ENCODE results near the gene CLDN6. TPM values are rescaled to one million over a fixed set of nuclear protein-coding genes. Genes with fewer than 3 reads are reported as not detected.

Gene CLDN6
- total RNA-seq (2014; rRNA removed; shearing (Covaris generic)): not detected in 2 replicates
- polyA plus RNA-seq (2016; fragmentation: Nextera tagmentation; extraction: Ambion mirVana): 0.32 and 0.33 TPM in 2 replicates

- H3K4me2 ChIP-seq (ENCODE audit: unreplicated experiment): no peak within 1 kb of the TSS
These were observed at the start of gene CLDN6 for GRCh38 chr16:3017794-3018506. Gene CLDN6, minus strand, starts transcription at chr16:3018183. Its CDS starts 2,162 bp downstream, at chr16:3016021.

DNA sequence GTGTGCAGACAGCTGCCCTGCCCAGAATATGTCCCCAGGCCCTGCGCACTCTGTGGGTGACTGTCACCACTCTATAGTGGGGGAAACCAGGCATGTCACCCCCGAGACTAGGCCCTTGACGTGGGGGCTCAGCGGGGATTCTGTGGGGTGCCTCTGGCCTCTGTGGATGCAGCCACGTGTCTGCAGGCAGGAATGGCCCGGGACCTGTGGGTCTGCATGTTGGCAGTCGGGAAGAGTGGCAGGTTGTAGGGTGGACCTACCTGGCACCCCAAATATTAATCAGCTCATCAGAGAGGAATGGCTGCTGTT, 48.4 kb upstream of the CLDN6 start:
- H3K27me3 ChIP-seq (replicated peaks; ENCODE audit: insufficient read depth): 0 out of 2 replicates have a peak, but pooled peaks cover 5% of the 10 kb centered on the region
- peaks cover 5% of the 10 kb centered on the region for H3K4me1 ChIP-seq (ENCODE audit: insufficient read depth)
- no peaks in the 10 kb centered on the region for H3K36me3 ChIP-seq (ENCODE audit: low read depth)
- no peak overlapping the region for H2AFZ ChIP-seq
- H3K4me2 ChIP-seq (ENCODE audit: unreplicated experiment): no peak overlapping the region
- in situ Hi-C loops (cut with MboI): no loop called here
- no peak for DNase-seq
- TF ChIP-seq EZH2phosphoT487 (IDR thresholded peaks at IDR 0.05; ENCODE audit: insufficient read depth, low read depth) (no peak), EZH2 (IDR thresholded peaks at IDR 0.05; ENCODE audit: insufficient read depth, poor library complexity, severe bottlenecking) (no peak)
- no peak overlapping the region for H3K27ac ChIP-seq
- 79 to 86% methylated on average over 7 of the region's 7 CpGs for WGBS, 2 experiments (ENCODE audit: low coverage in 1 of 2, low lambda C conversion rate in 2 of 2, missing lambda C conversion rate in 2 of 2)
- H3K4me3 ChIP-seq: no peak overlapping the region
- no peak overlapping the region for H3K9ac ChIP-seq
- no peaks in the 10 kb centered on the region for H3F3A ChIP-seq (ENCODE audit: insufficient read depth)
- no peaks in the 10 kb centered on the region for H3K79me2 ChIP-seq (ENCODE audit: insufficient read depth)
- no peaks in the 10 kb centered on the region for H3K9me2 ChIP-seq (ENCODE audit: insufficient read depth)
- H3K9me3 ChIP-seq (ENCODE audit: low read depth): no peaks in the 10 kb centered on the region
- no peaks in the 10 kb centered on the region for H4K20me1 ChIP-seq (ENCODE audit: insufficient read depth)

More at GRCh38 chr16:3017794-3018506, at the start of gene CLDN6:
- DNase-seq: no peak
- Histone ChIP-seq H3K27me3 (replicated peaks; ENCODE audit: insufficient read depth) (peaks cover 4% of the 10 kb centered on the region; the same call in 1 of the 2 replicates), H4K20me1 (ENCODE audit: insufficient read depth) (no peaks in the 10 kb centered on the region), H3K79me2 (ENCODE audit: insufficient read depth) (no peaks in the 10 kb centered on the region), H2AFZ (no peak within 1 kb of the TSS), H3K9ac (no peak within 1 kb of the TSS), H3K9me2 (ENCODE audit: insufficient read depth) (no peaks in the 10 kb centered on the region), H3K4me1 (ENCODE audit: insufficient read depth) (peaks cover 11% of the 10 kb centered on the region), H3K4me3 (no peak within 1 kb of the TSS), H3K27ac (no peak within 1 kb of the TSS), H3K9me3 (ENCODE audit: low read depth) (no peaks in the 10 kb centered on the region), H3F3A (ENCODE audit: insufficient read depth) (peaks cover 9% of the 10 kb centered on the region), H3K36me3 (ENCODE audit: low read depth) (peaks cover 2% of the 10 kb centered on the region; the same call in 1 of the 2 replicates)
- in situ Hi-C loops (cut with MboI): no loop called here
- TF ChIP-seq EZH2 (IDR thresholded peaks at IDR 0.05; ENCODE audit: insufficient read depth, poor library complexity, severe bottlenecking) (no peak), EZH2phosphoT487 (IDR thresholded peaks at IDR 0.05; ENCODE audit: insufficient read depth, low read depth) (no peak)
- 12 to 13% methylated on average over 31 to 35 of the region's 52 CpGs for WGBS, 2 experiments (ENCODE audit: low coverage in 1 of 2, low lambda C conversion rate in 2 of 2, missing lambda C conversion rate in 2 of 2)

GRCh38 chr16:3065742-3066439, 47.9 kb upstream of the CLDN6 start:
- peaks cover 5% of the 10 kb centered on the region for H3K4me1 ChIP-seq (ENCODE audit: insufficient read depth)
- H3F3A ChIP-seq (ENCODE audit: insufficient read depth): no peaks in the 10 kb centered on the region
- TF ChIP-seq EZH2phosphoT487 (IDR thresholded peaks at IDR 0.05; ENCODE audit: insufficient read depth, low read depth) (no peak), EZH2 (IDR thresholded peaks at IDR 0.05; ENCODE audit: insufficient read depth, poor library complexity, severe bottlenecking) (no peak)
- H3K4me3 ChIP-seq: no peak overlapping the region
- H3K79me2 ChIP-seq (ENCODE audit: insufficient read depth): no peaks in the 10 kb centered on the region
- no peaks in the 10 kb centered on the region for H4K20me1 ChIP-seq (ENCODE audit: insufficient read depth)
- H2AFZ ChIP-seq: no peak overlapping the region
- no peak for DNase-seq
- WGBS, 2 experiments (ENCODE audit: low coverage in 1 of 2, low lambda C conversion rate in 2 of 2, missing lambda C conversion rate in 2 of 2): 81 to 85% methylated on average over 24 to 26 of the region's 26 CpGs
- in situ Hi-C loops (cut with MboI): no loop called here
- no peaks in the 10 kb centered on the region for H3K9me2 ChIP-seq (ENCODE audit: insufficient read depth)
- H3K9ac ChIP-seq: no peak overlapping the region
- no peaks in the 10 kb centered on the region for H3K9me3 ChIP-seq (ENCODE audit: low read depth)
- H3K4me2 ChIP-seq (ENCODE audit: unreplicated experiment): no peak overlapping the region
- H3K36me3 ChIP-seq (ENCODE audit: low read depth): no peaks in the 10 kb centered on the region
- 0 out of 2 replicates have a peak, but pooled peaks cover under 1% of the 10 kb centered on the region for H3K27me3 ChIP-seq (replicated peaks; ENCODE audit: insufficient read depth)
- H3K27ac ChIP-seq: no peak overlapping the region

GRCh38 chr16:3065069-3065741, 47.2 kb upstream of the CLDN6 start, which contains the start of gene IL32:
Gene IL32, plus strand, starts transcription at chr16:3065640. Its CDS starts 172 bp downstream, at chr16:3065812.
- Histone ChIP-seq H3K27me3 (replicated peaks; ENCODE audit: insufficient read depth) (no peaks in the 10 kb centered on the region), H3F3A (ENCODE audit: insufficient read depth) (no peaks in the 10 kb centered on the region), H3K4me3 (no peak within 1 kb of the TSS), H2AFZ (peak within 1 kb of the TSS; percentile 50; the same call in 1 of the 2 replicates), H3K9me2 (ENCODE audit: insufficient read depth) (no peaks in the 10 kb centered on the region), H3K4me1 (ENCODE audit: insufficient read depth) (peaks cover 5% of the 10 kb centered on the region), H3K4me2 (ENCODE audit: unreplicated experiment) (no peak within 1 kb of the TSS), H3K36me3 (ENCODE audit: low read depth) (no peaks in the 10 kb centered on the region), H3K9ac (0 out of 2 replicates have a peak within 1 kb of the TSS, but pooled peaks have one; percentile 10), H3K9me3 (ENCODE audit: low read depth) (no peaks in the 10 kb centered on the region), H3K27ac (no peak within 1 kb of the TSS), H4K20me1 (ENCODE audit: insufficient read depth) (no peaks in the 10 kb centered on the region), H3K79me2 (ENCODE audit: insufficient read depth) (no peaks in the 10 kb centered on the region)
- DNase-seq: peak; percentile 80
- in situ Hi-C loops (cut with MboI): no loop called here
- TF ChIP-seq EZH2phosphoT487 (IDR thresholded peaks at IDR 0.05; ENCODE audit: insufficient read depth, low read depth) (no peak), EZH2 (IDR thresholded peaks at IDR 0.05; ENCODE audit: insufficient read depth, poor library complexity, severe bottlenecking) (no peak)
- WGBS, 2 experiments (ENCODE audit: low coverage in 1 of 2, low lambda C conversion rate in 2 of 2, missing lambda C conversion rate in 2 of 2): 51 to 56% methylated on average over 13 of the region's 13 CpGs
